Spleen (tissue), 7 donors: ENCODE results near the gene IL17REL.

Experiments used
- CTCF ChIP-seq, 11 experiments: fragments of 200-600 bp in 7 of 11; fragments of 450-650 bp in 4 of 11; sonication (generic) in 4 of 11; IDR thresholded peaks in 8 of 11; conservative IDR thresholded peaks in 3 of 11; 1 replicate in 7 of 11; 2 replicates in 4 of 11; pipeline versions ENCODE4 v1.4.0 to v1.8.0; 2016 to 2021; ENCODE audit warnings: antibody characterized with exemption in 11 of 11, inconsistent platforms in 4 of 11, mild to moderate bottlenecking in 1 of 11
- POLR2A ChIP-seq, 3 donors: fragments of 450-650 bp; IDR thresholded peaks; one replicate each; pipeline ENCODE4 v1.5.1; 2017; ENCODE audit warnings: antibody characterized with exemption in 3 of 3, mild to moderate bottlenecking in 1 of 3
- POLR2AphosphoS5 ChIP-seq, 3 donors: sonication (generic); formaldehyde crosslinking; IDR thresholded peaks; one replicate each; pipeline ENCODE4 v1.5.1; 2017; ENCODE audit warnings: antibody characterized with exemption in 3 of 3
- donor health status: DM: no; HTN: no; CAD: no; lungs with moderate emphysema.
- donor health status: DM: no; HTN: no; CAD: no.
- donor health status: DM: no; HTN: no; CAD: no.

GRCh38 chr22:50019316-50019715, 6.8 kb upstream of the IL17REL start:
- TF ChIP-seq CTCF (IDR thresholded peaks at IDR 0.05 in 8 of 11, conservative IDR thresholded peaks at IDR 0.05 in 3 of 11): no peak
- no peak for TF ChIP-seq POLR2A (IDR thresholded peaks at IDR 0.05)
- no peak for TF ChIP-seq POLR2AphosphoS5 (IDR thresholded peaks at IDR 0.05)
